ENCODE data around the gene MYCBPAP. TPM values are rescaled to one million over a fixed set of nuclear protein-coding genes. Genes with fewer than 3 reads are reported as not detected.
A peak's percentile ranks its signal among the peaks of the same experiment; 100 is the strongest.

MYCBPAP gene
- total RNA-seq, 3 donors from 2014 or later: 0.26 to 0.49 (median 0.30) TPM

DNA sequence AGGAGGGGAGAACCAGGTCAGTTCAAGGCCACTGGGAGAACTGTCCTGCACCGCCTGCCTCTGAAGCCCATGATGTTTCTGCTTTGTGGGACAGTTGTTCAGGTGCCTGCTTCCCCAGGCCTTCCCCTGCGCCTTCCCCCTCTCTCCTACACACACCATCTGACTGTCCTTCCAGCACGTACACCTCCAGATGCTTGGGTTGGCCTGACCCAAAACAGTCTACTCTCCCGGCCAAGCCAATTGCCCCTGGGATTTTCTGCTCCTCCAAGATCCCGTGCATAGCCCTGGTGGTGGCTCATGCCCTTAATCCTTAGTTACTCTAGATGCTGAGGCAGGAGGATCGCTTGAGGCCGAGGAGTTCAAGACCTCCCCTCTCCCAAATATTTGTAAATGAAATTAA, 30.3 kb upstream of the MYCBPAP start:
- H3K27me3 Mint-ChIP-seq (ENCODE audit: low read depth): peaks cover 4% of the 10 kb centered on the region
- peaks cover 26% of the 10 kb centered on the region for H3K4me1 Mint-ChIP-seq (ENCODE audit: low read depth)
- peak overlapping the region; percentile 80 for H3K4me3 Mint-ChIP-seq
- ATAC-seq (no peak), DNase-seq (no peak)
- H3K36me3 Mint-ChIP-seq (ENCODE audit: insufficient read depth): peaks cover 7% of the 10 kb centered on the region
- H3K9me3 Mint-ChIP-seq: no peaks in the 10 kb centered on the region

DNA sequence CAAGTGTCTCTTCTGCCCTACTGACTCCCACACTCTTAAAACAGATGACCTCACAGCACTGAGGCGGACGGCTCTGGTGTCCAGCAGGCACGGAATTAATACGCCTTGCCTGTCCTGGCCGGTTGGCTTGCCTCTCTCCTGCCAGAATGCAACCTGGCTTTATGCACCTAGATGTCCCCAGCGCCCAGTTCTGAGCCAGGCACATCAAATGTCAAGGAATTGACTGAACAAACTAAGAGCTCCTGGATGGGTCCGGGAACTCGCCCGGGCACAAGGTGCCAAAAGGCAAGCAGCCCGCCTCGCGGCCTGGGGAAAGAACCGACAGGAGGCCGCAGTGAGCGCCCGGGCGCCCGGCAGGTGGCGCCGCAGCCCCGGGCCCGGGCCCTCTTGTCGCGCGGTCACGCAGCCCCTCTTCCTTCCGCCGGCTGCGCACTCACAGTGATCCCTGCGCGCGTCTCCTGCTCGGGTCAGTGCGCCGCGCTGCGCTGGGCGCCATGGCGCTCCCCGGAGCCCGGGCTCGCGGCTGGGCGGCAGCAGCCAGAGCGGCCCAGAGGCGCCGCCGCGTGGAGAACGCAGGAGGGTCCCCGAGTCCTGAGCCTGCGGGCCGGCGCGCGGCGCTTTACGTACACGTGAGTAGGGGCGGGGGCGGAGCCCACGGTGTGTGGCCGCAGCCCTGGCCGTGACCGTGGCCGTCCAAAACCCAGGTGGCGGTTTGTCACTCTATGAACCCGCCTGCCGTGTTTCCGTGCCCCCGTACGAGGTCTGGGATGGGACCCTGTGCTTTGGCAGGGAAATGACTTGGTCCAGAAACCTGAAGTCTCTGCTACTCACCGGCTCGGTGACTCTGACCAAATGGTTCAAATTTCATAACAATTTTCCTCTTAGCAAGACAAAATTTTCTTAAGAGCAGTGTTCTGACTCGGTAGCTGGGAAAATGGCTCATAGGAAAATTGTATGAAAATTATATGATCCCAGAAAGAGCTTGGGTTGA, 29.6 kb upstream of the MYCBPAP start, which contains the start of gene RSAD1:
Gene RSAD1, plus strand, starts transcription at position 470 of the 991 bp plus-strand sequence. Its CDS starts 25 bp downstream, at position 495.
- Mint-ChIP-seq H3K9me3 (no peaks in the 10 kb centered on the region), H3K4me3 (peak within 1 kb of the TSS; percentile 90), H3K36me3 (ENCODE audit: insufficient read depth) (peaks cover 10% of the 10 kb centered on the region), H3K4me1 (ENCODE audit: low read depth) (peaks cover 26% of the 10 kb centered on the region), H3K27me3 (ENCODE audit: low read depth) (peaks cover 4% of the 10 kb centered on the region)
- ATAC-seq (peak; percentile 94 to 96), DNase-seq (peak; percentile 79)

DNA sequence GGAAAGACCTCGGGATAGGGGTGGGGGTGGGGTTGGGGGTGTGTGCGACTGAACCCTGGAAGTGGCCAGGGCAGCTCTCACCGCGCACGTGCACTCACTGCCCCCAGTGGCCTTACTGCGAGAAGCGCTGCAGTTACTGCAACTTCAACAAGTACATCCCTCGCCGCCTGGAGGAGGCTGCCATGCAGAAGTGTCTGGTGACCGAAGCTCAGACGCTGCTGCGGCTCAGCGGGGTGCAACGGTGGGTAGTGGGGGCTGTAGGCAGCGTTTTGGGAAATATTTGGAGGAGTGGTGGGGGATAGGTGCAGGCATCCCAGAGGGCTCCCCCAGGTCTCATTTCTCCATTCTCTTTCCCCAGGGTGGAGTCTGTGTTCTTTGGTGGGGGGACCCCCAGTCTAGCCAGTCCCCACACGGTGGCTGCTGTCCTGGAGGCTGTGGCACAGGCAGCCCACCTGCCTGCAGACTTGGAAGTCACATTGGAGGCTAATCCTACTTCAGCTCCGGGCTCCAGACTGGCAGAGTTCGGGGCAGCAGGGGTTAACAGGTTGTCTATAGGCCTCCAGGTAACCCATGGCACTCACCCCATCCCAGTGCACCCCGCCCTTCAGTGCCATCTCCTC, 28.6 kb upstream of the MYCBPAP start:
- ATAC-seq (peak; percentile 52 to 58), DNase-seq (peak; percentile 54)
- H3K4me3 Mint-ChIP-seq: peak overlapping the region; percentile 90

DNA sequence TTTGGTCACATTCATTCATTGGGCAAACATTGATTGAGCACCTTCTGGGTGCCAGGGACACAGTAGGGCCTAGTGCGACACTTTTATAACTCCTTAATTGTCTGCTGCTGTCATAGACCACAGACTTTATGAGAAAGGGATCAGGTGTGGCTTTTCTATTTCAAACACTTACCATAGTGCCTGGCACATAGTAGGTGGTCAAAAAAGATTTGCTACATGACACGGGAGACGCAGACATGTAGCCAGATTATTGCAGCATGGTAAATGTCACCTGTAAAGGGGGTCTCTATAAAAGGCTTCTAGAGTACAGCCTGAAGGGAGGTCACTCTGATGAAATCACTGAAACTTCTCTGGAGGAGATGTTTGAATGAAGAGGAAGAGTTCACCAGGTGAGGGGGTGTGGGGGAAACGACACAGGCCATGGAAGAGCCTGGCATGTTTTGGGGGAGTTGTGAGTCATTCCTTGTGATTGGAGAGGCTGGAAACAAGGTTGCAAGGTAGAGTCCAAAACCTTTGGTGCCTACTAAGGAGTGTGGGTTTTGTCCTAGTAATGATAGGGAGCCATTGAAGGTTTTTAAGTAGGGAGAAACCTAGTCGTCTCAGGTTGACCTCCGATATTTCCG, 28.0 kb upstream of the MYCBPAP start:
- H3K36me3 Mint-ChIP-seq (ENCODE audit: insufficient read depth): peaks cover 16% of the 10 kb centered on the region
- H3K9me3 Mint-ChIP-seq: no peaks in the 10 kb centered on the region
- DNase-seq (no peak), ATAC-seq (no peak)
- peaks cover 26% of the 10 kb centered on the region for H3K4me1 Mint-ChIP-seq (ENCODE audit: low read depth)
- peak overlapping the region; percentile 90 for H3K4me3 Mint-ChIP-seq
- peaks cover 4% of the 10 kb centered on the region for H3K27me3 Mint-ChIP-seq (ENCODE audit: low read depth)

More for the DNA sequence above, 28.6 kb upstream of the MYCBPAP start:
- H3K9me3 Mint-ChIP-seq: no peaks in the 10 kb centered on the region
- H3K27me3 Mint-ChIP-seq (ENCODE audit: low read depth): peaks cover 4% of the 10 kb centered on the region
- H3K4me1 Mint-ChIP-seq (ENCODE audit: low read depth): peaks cover 26% of the 10 kb centered on the region
- H3K36me3 Mint-ChIP-seq (ENCODE audit: insufficient read depth): peaks cover 13% of the 10 kb centered on the region

DNA sequence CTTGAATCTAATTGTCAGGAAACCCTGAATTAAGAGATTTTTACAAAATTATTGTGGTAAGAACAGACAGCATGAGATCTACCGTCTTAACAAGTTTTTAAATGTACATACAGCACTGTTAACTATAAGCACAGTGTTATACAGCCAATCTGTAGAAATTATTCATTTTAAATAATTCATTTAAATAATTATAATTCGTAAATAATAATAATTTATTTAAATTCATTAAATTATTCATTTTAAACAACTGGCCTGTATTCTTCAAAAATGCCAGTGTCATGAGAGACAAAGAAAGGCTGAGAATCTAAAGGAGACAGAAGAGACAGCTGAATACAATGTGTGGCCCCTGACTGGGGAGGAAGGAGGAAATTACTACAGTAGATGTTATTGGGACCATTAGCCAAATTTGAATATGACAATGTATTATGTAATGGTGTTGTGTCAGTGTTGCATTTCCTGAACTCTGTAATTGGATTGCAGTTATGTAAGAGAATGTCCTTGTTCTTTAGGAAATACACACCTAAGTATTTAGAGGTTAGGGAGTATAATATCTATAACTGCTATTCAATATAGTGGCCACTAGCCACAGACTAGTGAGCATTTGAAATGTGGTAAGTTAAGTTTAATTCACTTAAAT, 27.3 kb upstream of the MYCBPAP start:
- Mint-ChIP-seq H3K9me3 (no peaks in the 10 kb centered on the region), H3K36me3 (ENCODE audit: insufficient read depth) (peaks cover 22% of the 10 kb centered on the region), H3K4me3 (no peak overlapping the region), H3K27me3 (ENCODE audit: low read depth) (peaks cover 4% of the 10 kb centered on the region), H3K4me1 (ENCODE audit: low read depth) (peaks cover 26% of the 10 kb centered on the region)
- DNase-seq: no peak
- no peak for ATAC-seq

DNA sequence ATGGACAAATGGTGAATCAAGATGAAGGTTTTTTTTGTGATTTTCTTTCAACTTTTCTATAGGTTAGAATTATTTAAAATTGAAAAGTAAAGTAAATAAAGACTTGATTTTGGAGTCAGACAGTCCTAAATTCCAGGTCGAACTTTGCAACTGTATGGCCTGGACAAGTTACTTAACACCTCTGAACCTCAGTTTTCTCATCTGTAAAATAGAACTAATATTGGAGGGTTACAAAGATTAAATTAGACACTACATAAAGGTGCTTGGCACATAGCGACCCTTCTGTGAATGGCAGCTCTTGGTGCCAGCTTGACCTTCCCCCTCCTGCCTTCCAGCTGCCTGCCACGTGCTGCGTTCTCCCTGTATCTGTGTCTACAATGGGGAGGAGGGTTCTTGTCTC, 26.6 kb upstream of the MYCBPAP start:
- ATAC-seq (no peak), DNase-seq (no peak)
- Mint-ChIP-seq H3K9me3 (no peaks in the 10 kb centered on the region), H3K27me3 (ENCODE audit: low read depth) (no peaks in the 10 kb centered on the region), H3K36me3 (ENCODE audit: insufficient read depth) (peaks cover 23% of the 10 kb centered on the region), H3K4me3 (no peak overlapping the region), H3K4me1 (ENCODE audit: low read depth) (peaks cover 26% of the 10 kb centered on the region)

DNA sequence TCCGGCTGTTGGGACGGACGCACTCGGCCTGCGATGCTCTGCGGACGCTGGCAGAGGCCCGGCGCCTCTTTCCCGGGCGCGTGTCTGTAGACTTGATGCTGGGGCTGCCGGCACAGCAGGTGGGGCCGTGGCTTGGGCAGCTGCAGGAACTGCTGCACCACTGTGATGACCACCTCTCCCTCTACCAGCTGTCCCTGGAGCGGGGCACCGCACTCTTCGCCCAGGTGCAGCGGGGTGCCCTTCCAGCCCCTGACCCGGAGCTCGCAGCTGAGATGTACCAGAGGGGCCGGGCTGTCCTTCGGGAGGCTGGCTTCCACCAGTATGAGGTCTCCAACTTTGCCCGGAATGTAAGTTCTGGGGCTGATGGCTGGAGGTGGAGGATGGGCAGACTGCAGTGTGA, 26.1 kb upstream of the MYCBPAP start:
- H3K9me3 Mint-ChIP-seq: no peaks in the 10 kb centered on the region
- ATAC-seq (no peak), DNase-seq (no peak)
- peaks cover 23% of the 10 kb centered on the region for H3K36me3 Mint-ChIP-seq (ENCODE audit: insufficient read depth)
- H3K27me3 Mint-ChIP-seq (ENCODE audit: low read depth): no peaks in the 10 kb centered on the region
- peaks cover 26% of the 10 kb centered on the region for H3K4me1 Mint-ChIP-seq (ENCODE audit: low read depth)
- no peak overlapping the region for H3K4me3 Mint-ChIP-seq

DNA sequence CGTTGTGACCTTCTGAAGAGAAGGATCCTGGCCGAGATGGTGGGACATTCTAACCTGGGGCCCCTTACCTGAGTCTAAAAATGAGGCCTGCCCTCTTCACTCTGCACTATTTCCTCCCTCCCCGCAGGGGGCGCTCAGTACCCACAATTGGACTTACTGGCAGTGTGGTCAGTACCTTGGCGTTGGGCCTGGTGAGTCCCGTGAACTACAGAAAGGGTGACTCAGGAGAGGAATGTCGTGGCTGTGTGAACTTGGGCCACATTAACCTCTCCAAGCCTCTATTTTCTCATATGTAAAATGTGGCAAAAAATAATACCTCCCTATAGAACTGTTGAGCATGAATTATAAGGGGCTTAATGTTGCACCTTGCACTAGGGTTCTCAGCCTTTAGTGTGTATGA, 25.7 kb upstream of the MYCBPAP start:
- no peaks in the 10 kb centered on the region for H3K27me3 Mint-ChIP-seq (ENCODE audit: low read depth)
- H3K36me3 Mint-ChIP-seq (ENCODE audit: insufficient read depth): peaks cover 23% of the 10 kb centered on the region
- no peak overlapping the region for H3K4me3 Mint-ChIP-seq
- H3K4me1 Mint-ChIP-seq (ENCODE audit: low read depth): peaks cover 26% of the 10 kb centered on the region
- no peaks in the 10 kb centered on the region for H3K9me3 Mint-ChIP-seq
- DNase-seq: peak; percentile 55
- ATAC-seq: peak; percentile 14 to 22

DNA sequence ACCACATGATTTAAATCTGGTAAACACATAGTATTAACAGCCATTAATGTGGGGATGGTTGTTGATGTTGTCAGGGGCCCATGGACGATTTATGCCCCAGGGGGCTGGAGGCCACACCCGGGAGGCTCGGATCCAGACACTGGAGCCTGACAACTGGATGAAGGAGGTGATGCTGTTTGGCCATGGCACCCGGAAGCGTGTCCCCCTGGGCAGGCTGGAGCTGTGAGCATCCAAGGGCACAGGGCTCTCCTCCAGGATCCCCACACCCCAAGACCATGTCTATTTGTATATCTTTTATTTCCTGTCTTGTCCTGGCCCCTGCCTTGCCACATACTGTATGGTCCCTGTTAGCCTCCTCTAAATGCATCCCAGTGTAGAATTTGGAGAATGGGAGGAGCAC, 25.0 kb upstream of the MYCBPAP start:
- no peaks in the 10 kb centered on the region for H3K27me3 Mint-ChIP-seq (ENCODE audit: low read depth)
- no peaks in the 10 kb centered on the region for H3K9me3 Mint-ChIP-seq
- DNase-seq (no peak), ATAC-seq (no peak)
- H3K4me1 Mint-ChIP-seq (ENCODE audit: low read depth): peaks cover 22% of the 10 kb centered on the region
- peaks cover 23% of the 10 kb centered on the region for H3K36me3 Mint-ChIP-seq (ENCODE audit: insufficient read depth)
- no peak overlapping the region for H3K4me3 Mint-ChIP-seq

DNA sequence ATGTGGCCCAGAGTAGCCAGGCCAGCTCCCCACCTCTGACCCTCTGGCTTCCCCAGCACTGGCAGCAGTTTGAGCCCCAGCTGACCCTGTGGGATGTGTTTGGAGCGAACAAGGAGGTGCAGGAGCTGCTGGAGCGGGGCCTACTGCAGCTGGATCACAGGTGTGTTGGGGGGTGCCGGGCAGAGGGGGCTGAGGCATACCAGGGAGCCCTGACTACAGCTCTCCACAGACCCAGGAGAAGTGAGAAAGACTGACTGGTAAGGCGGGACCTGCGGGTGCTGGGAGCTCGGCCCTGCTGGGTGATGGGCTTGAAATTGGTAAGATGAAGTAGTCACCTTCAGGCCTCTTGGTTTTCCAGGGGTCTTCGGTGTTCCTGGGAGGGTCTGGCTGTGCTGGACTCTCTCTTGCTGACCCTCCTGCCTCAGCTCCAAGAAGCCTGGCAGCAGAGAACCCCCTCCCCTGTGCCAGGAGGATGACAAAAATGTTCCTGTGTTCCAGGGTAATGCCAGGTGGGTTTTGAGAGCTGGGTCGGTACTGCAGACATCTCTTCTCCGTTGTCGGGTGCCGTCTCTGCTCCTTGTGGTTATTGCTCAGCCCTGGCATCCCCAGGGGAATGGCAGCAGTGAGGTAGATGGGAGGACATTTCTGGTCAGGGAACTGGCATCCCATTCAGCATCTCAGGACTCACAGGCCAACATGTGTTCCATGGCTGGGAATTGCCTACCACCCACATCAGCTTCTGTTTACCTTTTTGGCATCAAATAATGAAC, 23.7 kb upstream of the MYCBPAP start:
- Mint-ChIP-seq H3K9me3 (no peaks in the 10 kb centered on the region), H3K4me3 (no peak overlapping the region), H3K27me3 (ENCODE audit: low read depth) (no peaks in the 10 kb centered on the region), H3K4me1 (ENCODE audit: low read depth) (peaks cover 16% of the 10 kb centered on the region), H3K36me3 (ENCODE audit: insufficient read depth) (peaks cover 23% of the 10 kb centered on the region)
- ATAC-seq: no peak
- no peak for DNase-seq

DNA sequence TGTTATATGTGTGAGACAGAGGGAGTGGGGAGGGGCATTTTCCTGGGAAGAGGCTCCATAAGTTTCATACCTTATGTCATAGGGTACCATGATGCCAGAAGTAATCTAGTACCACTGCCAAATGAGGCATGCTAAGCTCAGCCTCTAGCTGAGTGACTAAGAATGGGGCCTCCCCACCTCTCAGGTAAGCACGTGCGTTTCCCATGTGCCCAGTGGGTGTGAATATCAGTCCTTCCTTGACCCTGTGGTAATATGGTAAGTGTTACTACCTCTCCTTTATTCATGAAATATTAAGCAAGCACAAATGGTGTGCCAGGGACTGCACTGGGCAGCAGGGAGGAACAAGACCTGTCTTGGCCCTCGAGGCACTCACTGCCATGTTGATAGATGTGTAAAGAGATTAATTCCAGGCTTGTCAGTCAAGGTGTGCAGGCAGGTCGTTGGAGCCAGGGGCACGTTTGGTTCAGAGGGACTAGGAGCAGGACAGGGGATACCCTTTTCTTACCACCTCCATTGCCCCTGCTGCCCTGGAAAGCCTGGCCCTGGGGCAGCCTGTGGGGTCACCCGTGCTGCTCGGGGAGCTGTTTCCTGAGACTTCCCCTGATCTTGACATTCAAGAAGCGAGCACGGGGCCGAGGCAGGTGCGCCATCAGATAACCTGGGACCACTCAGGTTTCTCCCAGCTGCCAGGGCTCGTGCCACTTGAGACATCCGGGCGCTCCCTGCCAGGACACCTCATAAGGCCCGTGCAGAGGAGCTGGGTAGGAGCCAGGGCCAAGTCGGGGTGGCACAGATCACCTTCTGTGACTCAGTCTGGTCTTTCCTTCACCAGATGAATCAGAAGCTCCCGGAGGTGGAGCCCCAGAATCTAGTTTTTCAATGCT, 20.8 kb upstream of the MYCBPAP start:
- Mint-ChIP-seq H3K4me3 (no peak overlapping the region), H3K9me3 (no peaks in the 10 kb centered on the region), H3K4me1 (ENCODE audit: low read depth) (peaks cover 2% of the 10 kb centered on the region), H3K27me3 (ENCODE audit: low read depth) (no peaks in the 10 kb centered on the region), H3K36me3 (ENCODE audit: insufficient read depth) (peaks cover 25% of the 10 kb centered on the region)
- DNase-seq (no peak), ATAC-seq (peak; percentile 73 to 76)

DNA sequence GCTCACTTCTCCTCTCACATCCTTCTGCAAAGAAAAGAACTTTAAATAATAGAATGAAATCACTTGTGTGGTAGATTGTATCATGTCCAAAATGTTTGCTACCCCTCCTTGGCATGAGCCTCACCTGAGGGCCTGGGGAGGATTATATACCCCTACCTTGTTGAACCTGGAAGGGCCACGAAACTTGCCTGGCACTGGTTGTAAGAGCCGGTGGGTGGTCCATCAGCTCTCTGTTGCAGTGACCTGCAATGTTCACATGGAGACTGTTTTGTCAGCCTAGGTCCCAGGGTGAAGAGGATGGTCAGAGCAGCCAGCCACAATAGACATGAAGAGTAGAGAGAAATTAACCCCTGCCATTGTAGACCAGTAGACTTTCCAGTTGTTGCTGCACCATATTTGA, 19.4 kb upstream of the MYCBPAP start:
- ATAC-seq (no peak), DNase-seq (no peak)
- no peak overlapping the region for H3K4me3 Mint-ChIP-seq
- H3K27me3 Mint-ChIP-seq (ENCODE audit: low read depth): no peaks in the 10 kb centered on the region
- no peaks in the 10 kb centered on the region for H3K9me3 Mint-ChIP-seq
- no peaks in the 10 kb centered on the region for H3K4me1 Mint-ChIP-seq (ENCODE audit: low read depth)
- peaks cover 15% of the 10 kb centered on the region for H3K36me3 Mint-ChIP-seq (ENCODE audit: insufficient read depth)

DNA sequence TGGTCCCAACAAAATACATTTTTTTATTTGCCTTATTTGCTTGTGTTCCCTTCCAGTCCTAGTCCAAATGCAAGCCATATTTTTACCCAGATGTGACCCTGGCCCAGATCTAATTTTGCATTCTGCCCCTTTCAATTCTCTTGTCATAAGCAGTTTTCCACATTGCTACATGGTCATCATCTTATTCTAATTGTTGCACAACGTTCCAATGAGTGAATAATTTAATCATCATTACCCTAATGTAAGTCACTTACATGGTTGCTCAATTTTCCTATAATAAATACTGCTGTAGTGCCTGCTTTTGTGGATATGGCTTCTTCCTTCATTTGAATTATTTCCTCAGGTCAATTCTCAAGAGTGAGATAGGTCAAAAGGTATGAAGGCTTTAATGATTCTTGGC, 16.7 kb upstream of the MYCBPAP start:
- Mint-ChIP-seq H3K36me3 (ENCODE audit: insufficient read depth) (peaks cover 2% of the 10 kb centered on the region), H3K27me3 (ENCODE audit: low read depth) (no peaks in the 10 kb centered on the region), H3K9me3 (no peaks in the 10 kb centered on the region), H3K4me1 (ENCODE audit: low read depth) (no peaks in the 10 kb centered on the region), H3K4me3 (no peak overlapping the region)
- DNase-seq: no peak
- no peak for ATAC-seq
